C4-2B (cell line): ENCODE data around the gene CACNA1B.

Experiments
- H3K27ac ChIP-seq: fragments of 450-650 bp; 2 replicates; pipeline ENCODE4 v1.5.1; 2017
- ZFX ChIP-seq: fragments of 450-650 bp; IDR thresholded peaks from 2 replicates; pipeline ENCODE4 v1.6.1; 2017
- TF ChIP-seq, protein P1 (sequence below): fragments of 450-650 bp; conservative IDR thresholded peaks from 2 replicates; pipeline ENCODE4 v1.5.1; 2017; ENCODE audit warnings: mild to moderate bottlenecking

The CACNA1B gene

DNA sequence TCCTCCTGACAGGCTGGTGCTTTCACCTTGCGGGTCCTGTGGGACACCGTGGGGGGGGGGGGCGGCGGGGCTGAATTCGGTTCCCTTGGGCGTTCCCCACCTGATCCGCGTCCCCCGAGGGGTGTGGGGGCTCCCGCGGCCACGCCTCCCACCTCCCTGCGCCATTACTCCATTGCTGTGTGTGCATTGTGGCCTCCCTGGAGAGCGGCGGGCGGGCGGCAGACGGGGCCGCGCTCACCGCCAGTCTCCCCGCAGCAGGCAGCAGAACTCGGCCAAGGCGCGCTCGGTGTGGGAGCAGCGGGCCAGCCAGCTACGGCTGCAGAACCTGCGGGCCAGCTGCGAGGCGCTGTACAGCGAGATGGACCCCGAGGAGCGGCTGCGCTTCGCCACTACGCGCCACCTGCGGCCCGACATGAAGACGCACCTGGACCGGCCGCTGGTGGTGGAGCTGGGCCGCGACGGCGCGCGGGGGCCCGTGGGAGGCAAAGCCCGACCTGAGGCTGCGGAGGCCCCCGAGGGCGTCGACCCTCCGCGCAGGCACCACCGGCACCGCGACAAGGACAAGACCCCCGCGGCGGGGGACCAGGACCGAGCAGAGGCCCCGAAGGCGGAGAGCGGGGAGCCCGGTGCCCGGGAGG is 145.3 kb downstream of the CACNA1B start:
- H3K27ac ChIP-seq, result no peak overlapping the region
- TF ChIP-seq, protein P1, sequence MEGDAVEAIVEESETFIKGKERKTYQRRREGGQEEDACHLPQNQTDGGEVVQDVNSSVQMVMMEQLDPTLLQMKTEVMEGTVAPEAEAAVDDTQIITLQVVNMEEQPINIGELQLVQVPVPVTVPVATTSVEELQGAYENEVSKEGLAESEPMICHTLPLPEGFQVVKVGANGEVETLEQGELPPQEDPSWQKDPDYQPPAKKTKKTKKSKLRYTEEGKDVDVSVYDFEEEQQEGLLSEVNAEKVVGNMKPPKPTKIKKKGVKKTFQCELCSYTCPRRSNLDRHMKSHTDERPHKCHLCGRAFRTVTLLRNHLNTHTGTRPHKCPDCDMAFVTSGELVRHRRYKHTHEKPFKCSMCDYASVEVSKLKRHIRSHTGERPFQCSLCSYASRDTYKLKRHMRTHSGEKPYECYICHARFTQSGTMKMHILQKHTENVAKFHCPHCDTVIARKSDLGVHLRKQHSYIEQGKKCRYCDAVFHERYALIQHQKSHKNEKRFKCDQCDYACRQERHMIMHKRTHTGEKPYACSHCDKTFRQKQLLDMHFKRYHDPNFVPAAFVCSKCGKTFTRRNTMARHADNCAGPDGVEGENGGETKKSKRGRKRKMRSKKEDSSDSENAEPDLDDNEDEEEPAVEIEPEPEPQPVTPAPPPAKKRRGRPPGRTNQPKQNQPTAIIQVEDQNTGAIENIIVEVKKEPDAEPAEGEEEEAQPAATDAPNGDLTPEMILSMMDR, result no peak
- no peak for TF ChIP-seq ZFX

DNA sequence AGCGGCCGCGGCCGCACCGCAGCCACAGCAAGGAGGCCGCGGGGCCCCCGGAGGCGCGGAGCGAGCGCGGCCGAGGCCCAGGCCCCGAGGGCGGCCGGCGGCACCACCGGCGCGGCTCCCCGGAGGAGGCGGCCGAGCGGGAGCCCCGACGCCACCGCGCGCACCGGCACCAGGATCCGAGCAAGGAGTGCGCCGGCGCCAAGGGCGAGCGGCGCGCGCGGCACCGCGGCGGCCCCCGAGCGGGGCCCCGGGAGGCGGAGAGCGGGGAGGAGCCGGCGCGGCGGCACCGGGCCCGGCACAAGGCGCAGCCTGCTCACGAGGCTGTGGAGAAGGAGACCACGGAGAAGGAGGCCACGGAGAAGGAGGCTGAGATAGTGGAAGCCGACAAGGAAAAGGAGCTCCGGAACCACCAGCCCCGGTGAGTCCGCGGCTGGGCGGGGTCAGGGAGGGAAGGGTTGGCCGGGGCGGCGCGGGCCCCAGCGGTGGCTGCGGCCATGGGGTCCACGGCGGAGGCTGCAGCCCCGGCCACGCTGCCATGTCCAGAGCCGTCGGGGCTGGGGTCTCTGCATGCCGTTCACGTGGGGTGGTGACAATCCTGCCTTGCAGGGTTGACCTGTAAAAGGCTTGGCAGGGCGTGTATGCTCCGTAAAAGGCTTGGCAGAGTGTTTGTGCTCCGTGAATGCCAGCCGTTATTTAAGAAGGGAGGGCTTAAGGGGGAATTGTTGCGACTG is 146.0 kb downstream of the CACNA1B start:
- H3K27ac ChIP-seq, result no peak overlapping the region
- TF ChIP-seq ZFX, result no peak
- TF ChIP-seq, protein P1, result no peak

DNA sequence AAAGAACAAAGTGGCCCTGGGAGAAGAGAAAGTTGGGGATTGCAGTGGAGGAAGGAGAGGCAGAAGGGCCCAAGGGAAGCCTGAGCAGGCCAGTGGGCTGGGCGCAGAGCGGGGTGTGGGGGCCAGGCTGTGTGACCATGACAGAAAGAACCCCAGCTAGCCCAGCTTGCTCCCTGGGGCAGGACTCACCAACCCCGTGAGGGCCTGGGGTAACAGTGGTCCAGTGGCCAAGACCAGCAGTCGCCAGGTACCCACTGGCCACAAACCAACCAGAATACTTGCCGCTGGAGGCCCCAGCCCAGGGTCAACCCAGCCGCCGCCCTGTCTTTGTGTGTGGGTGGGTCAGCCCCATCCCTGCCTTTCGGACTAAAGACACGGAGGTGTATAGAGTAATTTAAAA is 146.5 kb downstream of the CACNA1B start:
- no peak for TF ChIP-seq ZFX
- TF ChIP-seq, protein P1, result no peak
- H3K27ac ChIP-seq, result no peak overlapping the region

DNA sequence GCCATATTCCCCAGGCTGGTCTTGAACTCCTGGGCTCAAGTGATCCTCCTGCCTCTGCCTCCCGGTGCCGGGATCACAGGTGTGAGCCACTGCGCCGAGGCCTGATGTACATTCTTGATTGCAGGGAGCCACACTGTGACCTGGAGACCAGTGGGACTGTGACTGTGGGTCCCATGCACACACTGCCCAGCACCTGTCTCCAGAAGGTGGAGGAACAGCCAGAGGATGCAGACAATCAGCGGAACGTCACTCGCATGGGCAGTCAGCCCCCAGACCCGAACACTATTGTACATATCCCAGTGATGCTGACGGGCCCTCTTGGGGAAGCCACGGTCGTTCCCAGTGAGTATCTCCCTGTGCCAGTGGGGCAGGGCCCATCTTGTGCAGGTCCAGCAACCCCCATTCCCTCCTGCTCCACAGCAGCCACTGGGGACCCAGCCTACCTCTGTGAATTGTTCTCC is 147.3 kb downstream of the CACNA1B start:
- H3K27ac ChIP-seq, result no peak overlapping the region
- TF ChIP-seq, protein P1, result no peak
- TF ChIP-seq ZFX, result no peak

DNA sequence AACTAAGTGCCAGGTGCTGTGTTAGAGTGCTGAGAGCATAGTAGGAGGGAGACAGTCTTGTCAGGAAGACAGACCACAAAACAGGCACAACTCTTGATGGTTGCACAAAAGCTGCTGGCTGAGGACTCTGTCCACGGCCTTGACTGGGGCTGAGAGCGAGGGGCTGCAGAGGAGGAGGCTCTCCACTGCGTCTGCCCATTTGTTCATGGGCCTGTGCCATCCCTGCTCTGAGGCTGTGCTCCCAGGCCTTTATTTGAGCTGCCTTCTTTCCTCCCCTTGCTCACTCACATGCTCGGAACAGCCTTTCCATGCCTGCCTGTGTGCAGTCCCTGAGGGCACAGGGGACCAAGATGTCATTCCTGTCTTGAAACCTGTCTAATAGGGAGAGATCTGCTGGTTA is 147.8 kb downstream of the CACNA1B start:
- H3K27ac ChIP-seq, result no peak overlapping the region
- TF ChIP-seq, protein P1, result no peak
- TF ChIP-seq ZFX, result no peak

DNA sequence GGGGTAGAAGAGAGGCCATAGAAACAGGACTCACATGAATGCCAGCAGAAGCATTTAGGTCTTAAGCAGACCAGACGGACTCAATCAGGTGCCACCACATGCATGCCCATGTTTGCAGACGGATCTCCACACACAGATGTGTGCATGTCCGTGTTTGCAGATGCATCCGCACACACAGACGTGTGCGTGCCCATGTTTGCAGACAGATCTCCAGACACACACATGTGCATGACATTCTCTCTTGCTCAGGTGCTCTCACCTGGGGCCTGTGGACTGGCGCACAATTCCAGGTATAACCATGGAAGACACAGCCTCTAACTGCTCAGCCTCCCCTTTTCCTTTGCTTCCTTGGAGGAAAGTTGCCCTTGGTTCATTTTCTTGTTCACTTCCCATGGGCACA is 148.3 kb downstream of the CACNA1B start:
- H3K27ac ChIP-seq, result no peak overlapping the region
- TF ChIP-seq ZFX, result no peak

DNA sequence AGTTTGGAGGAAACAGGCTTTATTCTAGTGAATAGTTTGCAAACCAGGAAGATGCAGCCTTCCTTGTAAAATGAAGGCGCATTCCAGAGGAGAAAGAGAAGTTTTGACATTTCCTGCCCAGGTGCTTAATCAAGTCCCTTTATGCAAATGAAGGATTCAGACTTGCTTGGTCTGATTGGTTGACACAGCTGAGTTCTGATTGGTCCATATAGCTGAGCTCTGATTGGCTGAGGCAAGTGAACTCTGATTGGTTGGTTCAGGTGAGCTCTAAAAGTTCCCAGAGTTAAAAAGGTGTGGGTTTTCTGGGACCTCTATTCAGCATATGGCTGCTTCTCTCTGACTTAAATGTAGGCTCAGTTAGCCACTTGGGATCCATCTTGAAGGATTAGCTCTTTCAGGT is 151.0 kb downstream of the CACNA1B start:
- H3K27ac ChIP-seq, result no peak overlapping the region
- TF ChIP-seq, protein P1, result no peak
- no peak for TF ChIP-seq ZFX

DNA sequence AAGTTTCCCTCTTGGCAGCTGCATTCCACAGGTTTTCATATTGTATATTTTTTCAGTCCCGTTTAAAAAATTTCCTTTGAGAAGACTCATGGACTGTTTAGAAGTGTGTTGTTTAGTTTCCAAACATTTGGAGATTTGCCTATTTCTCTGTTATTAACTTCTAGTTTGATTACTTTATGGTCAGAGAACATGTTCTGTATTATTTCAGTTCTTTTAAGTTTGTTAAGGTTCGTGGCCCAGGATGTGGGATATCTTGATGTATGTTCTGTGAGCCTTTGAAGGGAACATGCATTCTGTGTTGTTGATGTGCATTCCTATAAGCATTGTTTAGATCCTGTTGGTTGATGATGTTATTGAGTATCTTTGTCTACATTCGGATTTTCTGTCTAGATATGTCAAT is 153.6 kb downstream of the CACNA1B start:
- TF ChIP-seq, protein P1, result no peak
- TF ChIP-seq ZFX, result no peak
- H3K27ac ChIP-seq, result no peak overlapping the region
